ENCODE measurements around the gene EFCAB11. TPM values are rescaled to one million over a fixed set of nuclear protein-coding genes. Genes with fewer than 3 reads are reported as not detected.
A peak's percentile ranks its signal among the peaks of the same experiment; 100 is the strongest.

EFCAB11 gene
- total RNA-seq, 4 donors from 2014 or later: 5.4 to 13.2 (median 6.3) TPM

DNA sequence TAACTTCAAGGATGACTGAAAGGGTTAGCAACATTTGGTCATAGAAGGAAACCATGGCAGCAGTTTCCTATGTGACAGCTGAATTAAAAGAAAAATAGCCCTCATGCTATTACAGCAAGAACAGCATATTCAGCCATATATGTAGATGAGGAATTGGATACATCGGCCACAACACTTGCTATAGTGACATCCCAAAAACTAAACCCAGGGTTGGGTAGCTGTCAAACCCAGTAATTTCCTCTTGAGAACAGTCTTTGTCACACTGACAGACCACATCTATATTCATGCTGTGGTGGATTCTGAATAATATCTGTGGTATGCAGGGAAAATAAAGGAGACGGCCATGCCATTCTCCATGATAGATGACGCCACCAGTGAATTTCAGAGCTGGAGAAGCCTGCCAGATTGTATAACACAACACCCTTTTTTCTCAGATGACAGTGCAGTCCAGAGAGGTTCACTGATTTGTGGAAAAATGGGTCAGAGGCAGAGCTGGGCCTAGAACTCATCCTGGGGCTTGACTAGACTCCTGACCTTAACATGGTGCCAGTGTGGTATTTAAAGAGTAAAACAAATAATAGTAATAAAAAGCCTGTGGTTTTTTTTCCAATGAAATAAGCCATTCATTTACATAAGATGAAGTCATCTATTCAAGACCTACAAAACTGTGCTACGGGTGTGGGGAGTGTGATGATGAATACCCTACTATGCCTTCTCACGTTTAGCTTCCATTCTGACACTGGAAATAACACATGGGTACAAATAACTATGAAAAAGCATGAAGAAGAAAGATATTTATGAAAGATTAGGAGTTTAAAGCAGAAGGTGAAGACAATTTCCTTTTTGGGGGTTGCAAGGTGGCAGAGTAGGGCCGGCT lies 32.3 kb downstream of the EFCAB11 start:
- intact Hi-C loops (cut with DNase I): no loop called here
- WGBS, 2 donors: 89 to 92% methylated on average over 6 of the region's 6 CpGs
- Histone ChIP-seq H3K36me3 (peaks cover 0 to 5% of the 10 kb centered on the region in 2 donors), H3K27ac (no peak overlapping the region), H3K4me3 (replicated peaks in 1 of 3) (no peak overlapping the region), H3K27me3 (no peaks in the 10 kb centered on the region), H3K9me3 (no peaks in the 10 kb centered on the region), H3K4me1 (peaks cover 5 to 9% of the 10 kb centered on the region in 2 donors)
- DNase-seq: no peak
- TF ChIP-seq CTCF (IDR thresholded peaks at IDR 0.05): no peak
- no peak for TF ChIP-seq POLR2A (IDR thresholded peaks at IDR 0.05)

DNA sequence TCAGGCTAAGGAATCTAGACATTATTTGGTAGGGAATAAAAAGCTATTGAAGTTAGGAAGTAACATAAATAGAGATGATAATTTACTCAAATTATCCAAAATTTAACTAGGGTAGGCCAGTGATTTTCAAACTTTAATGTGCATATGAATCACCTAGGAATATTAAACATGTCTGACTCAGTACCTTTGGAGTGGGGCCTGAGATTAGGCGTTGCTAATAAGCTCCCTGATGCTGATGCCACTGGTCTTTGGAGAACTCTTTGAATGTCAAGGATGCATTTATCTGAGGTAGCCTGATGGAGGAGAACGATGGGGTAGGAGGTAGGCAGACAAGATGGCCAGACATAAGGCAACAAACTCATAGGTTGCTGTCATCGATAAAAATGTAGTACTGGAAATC lies 33.2 kb downstream of the EFCAB11 start:
- TF ChIP-seq CTCF (IDR thresholded peaks at IDR 0.05): no peak
- TF ChIP-seq POLR2A (IDR thresholded peaks at IDR 0.05): no peak
- no peak overlapping the region for H3K4me3 ChIP-seq (replicated peaks in 1 of 3)
- no peaks in the 10 kb centered on the region for H3K27me3 ChIP-seq
- H3K4me1 ChIP-seq: no peaks in the 10 kb centered on the region
- no peaks in the 10 kb centered on the region for H3K9me3 ChIP-seq
- intact Hi-C loops (cut with DNase I): no loop called here
- H3K36me3 ChIP-seq: peaks cover 0 to 5% of the 10 kb centered on the region in 2 donors
- 94 to 95% methylated on average over 3 of the region's 3 CpGs for WGBS, 2 donors
- no peak overlapping the region for H3K27ac ChIP-seq
- no peak for DNase-seq

GRCh38 chr14:89920056-89920455 lies 34.5 kb downstream of the EFCAB11 start:
- H3K36me3 ChIP-seq: peaks cover 0 to 5% of the 10 kb centered on the region in 2 donors
- H3K27me3 ChIP-seq: no peaks in the 10 kb centered on the region
- H3K4me1 ChIP-seq: no peaks in the 10 kb centered on the region
- intact Hi-C loops (cut with DNase I): no loop called here
- 79 to 83% methylated on average over 2 of the region's 2 CpGs for WGBS, 2 donors
- H3K4me3 ChIP-seq (replicated peaks in 1 of 3): no peak overlapping the region
- TF ChIP-seq CTCF (IDR thresholded peaks at IDR 0.05): no peak
- TF ChIP-seq POLR2A (IDR thresholded peaks at IDR 0.05): no peak
- no peak for DNase-seq
- H3K9me3 ChIP-seq: no peaks in the 10 kb centered on the region
- no peak overlapping the region for H3K27ac ChIP-seq

- Histone ChIP-seq H3K36me3 (no peaks in the 10 kb centered on the region), H3K4me3 (replicated peaks in 1 of 3) (no peak overlapping the region), H3K9me3 (no peaks in the 10 kb centered on the region), H3K4me1 (no peaks in the 10 kb centered on the region), H3K27ac (no peak overlapping the region), H3K27me3 (no peaks in the 10 kb centered on the region)
- no peak for TF ChIP-seq CTCF (IDR thresholded peaks at IDR 0.05)
- no peak for TF ChIP-seq POLR2A (IDR thresholded peaks at IDR 0.05)
- WGBS, 2 donors: 93 to 100% methylated on average over 2 of the region's 2 CpGs
- intact Hi-C loops (cut with DNase I): no loop called here
- DNase-seq: no peak
Measured at GRCh38 chr14:89918721-89919120, 35.8 kb downstream of the EFCAB11 start.

DNA sequence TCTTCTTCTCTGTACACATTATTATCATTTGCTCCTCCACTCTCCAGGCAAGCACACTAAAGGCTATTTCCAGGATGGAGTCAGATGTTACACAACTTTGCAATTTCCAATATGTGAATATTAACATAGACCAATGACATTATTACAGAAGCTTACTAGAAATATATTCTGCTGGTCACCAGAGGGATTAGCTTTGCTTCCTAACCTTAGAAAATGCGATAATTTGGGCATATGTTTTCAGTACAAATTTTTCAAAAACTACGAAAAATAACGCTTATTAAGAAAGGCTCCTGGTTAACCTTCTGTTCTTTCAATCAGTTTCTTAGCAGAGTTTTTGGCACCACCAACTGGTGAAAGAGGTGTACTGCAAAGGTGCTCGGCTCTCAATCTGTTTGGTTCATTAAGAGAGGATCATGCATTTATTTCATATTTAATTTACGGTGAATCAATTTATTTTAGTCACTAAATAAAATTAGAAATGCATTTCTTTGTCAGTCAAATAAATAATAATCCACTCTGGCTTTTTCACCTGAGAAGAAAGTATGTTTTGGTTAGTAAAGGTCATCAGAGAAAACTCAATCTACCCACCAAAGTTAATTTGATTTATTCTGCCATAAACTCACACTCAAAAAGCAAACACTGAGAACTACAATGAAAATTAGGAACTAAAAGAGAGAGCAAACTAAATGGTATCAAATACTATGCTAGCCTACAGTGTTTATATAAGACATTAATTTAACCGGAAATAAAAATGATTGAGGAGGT lies 39.2 kb downstream of the EFCAB11 start:
- Histone ChIP-seq H3K27ac (no peak overlapping the region), H3K4me3 (replicated peaks in 1 of 3) (no peak overlapping the region), H3K9me3 (no peaks in the 10 kb centered on the region), H3K27me3 (no peaks in the 10 kb centered on the region), H3K4me1 (peaks cover 0 to 4% of the 10 kb centered on the region in 2 donors), H3K36me3 (no peaks in the 10 kb centered on the region)
- DNase-seq: peak; percentile 53 to 62
- WGBS, 2 donors: 19 to 20% methylated on average over 6 of the region's 6 CpGs
- intact Hi-C loops (cut with DNase I): no loop called here
- TF ChIP-seq CTCF (IDR thresholded peaks at IDR 0.05): peak; percentile 80 to 91 (median 90)
- no peak for TF ChIP-seq POLR2A (IDR thresholded peaks at IDR 0.05)

Measured in thyroid gland (tissue), 4 donors.